GM12878 (cell line): ENCODE results near the gene DUSP7. TPM values are rescaled to one million over a fixed set of nuclear protein-coding genes. Genes with fewer than 3 reads are reported as not detected.

Experiments
- ATAC-seq: fragments of 200-7000 bp; cut with Tn5 transposase; 3 replicates; pipeline ENCODE4 v1.9.1; 2020; ENCODE audit warnings: mild to moderate bottlenecking, moderate library complexity
- BruUV-seq: library from RNA; stranded (reverse); fragments of 400-500 nt; replicated peaks from 2 replicates; lab custom pipeline; 2021; lab: Mats Ljungman, UMichigan
- CTCF ChIA-PET: fragments of 300-600 bp; sonication (Branson Sonifier 250); formaldehyde crosslinking; extraction: SDS; loops from one replicate; lab custom pipeline; 2021; ENCODE audit warnings: inconsistent platforms; lab: Yijun Ruan, JAX
- POLR2A ChIA-PET: fragments of 350-600 bp; formaldehyde crosslinking; extraction: SDS; loops from one replicate; lab custom pipeline; 2021; ENCODE audit warnings: inconsistent platforms; lab: Charles Lee
- RAD21 ChIA-PET: fragments of 300-600 bp; sonication (Branson Sonifier 250); formaldehyde crosslinking; loops from one replicate; lab custom pipeline; 2023; ENCODE audit warnings: antibody characterized with exemption; ENCODE audit not compliant: unreplicated experiment; lab: Charles Lee
- SMC1A ChIA-PET: fragments of 300-600 bp; sonication (Branson Sonifier 250); formaldehyde crosslinking; loops from one replicate; lab custom pipeline; 2023; ENCODE audit not compliant: unreplicated experiment, uncharacterized antibody; lab: Charles Lee
- DNase-seq: peaks from one replicate; pipeline ENCODE4 v3.0.0-alpha.2; 2011; ENCODE audit warnings: low read depth, low spot score
- FAIRE-seq: peaks from 3 replicates; lab custom pipeline; 2011; peaks lifted over from hg19 to GRCh38; lab: Jason Lieb, UNC
- H2AFZ ChIP-seq: 2 replicates; pipeline ENCODE4 v1.6.0; 2011; ENCODE audit warnings: low read depth, low read length, control low read depth; ENCODE audit not compliant: control insufficient read depth
- H3K27ac ChIP-seq: 2 replicates; pipeline ENCODE4 v1.5.1; 2011; ENCODE audit warnings: control low read depth; ENCODE audit not compliant: control insufficient read depth, insufficient read depth
- H3K27me3 ChIP-seq, 2 experiments: replicated peaks in 1 of 2; 2 replicates each; pipeline versions ENCODE4 v1.6.0 to v1.6.1; 2011; ENCODE audit warnings: low read length in 1 of 2; ENCODE audit not compliant: control insufficient read depth in 2 of 2, insufficient read depth in 2 of 2
- H3K36me3 ChIP-seq, 2 experiments: 2 replicates each; pipeline ENCODE4 v1.5.1; 2011; ENCODE audit warnings: low read length in 1 of 2; ENCODE audit not compliant: control insufficient read depth in 2 of 2, insufficient read depth in 2 of 2
- H3K4me1 ChIP-seq: 2 replicates; pipeline ENCODE4 v1.6.1; 2011; ENCODE audit warnings: mild to moderate bottlenecking, low read length, moderate library complexity, mixed read lengths; ENCODE audit not compliant: control insufficient read depth, insufficient read depth
- H3K4me2 ChIP-seq: 2 replicates; pipeline ENCODE4 v1.6.0; 2011; ENCODE audit warnings: control low read depth; ENCODE audit not compliant: control insufficient read depth, insufficient read depth
- H3K4me3 ChIP-seq: fragments of 200-600 bp; sonication (generic); 2 replicates; pipeline ENCODE4 v1.5.1; 2016
- H3K79me2 ChIP-seq: 2 replicates; pipeline ENCODE4 v1.6.0; 2011; ENCODE audit warnings: low read length; ENCODE audit not compliant: control insufficient read depth, insufficient read depth
- H3K9ac ChIP-seq: 2 replicates; pipeline ENCODE4 v1.8.0; 2011; ENCODE audit warnings: low read length, control low read depth, mixed read lengths; ENCODE audit not compliant: control insufficient read depth, insufficient read depth
- H3K9me3 ChIP-seq: replicated peaks from 3 replicates; pipeline ENCODE4 v1.5.1; 2011; ENCODE audit warnings: mild to moderate bottlenecking, low read length; ENCODE audit not compliant: control insufficient read depth, insufficient read depth
- H4K20me1 ChIP-seq: 2 replicates; pipeline ENCODE4 v1.6.0; 2011; ENCODE audit not compliant: control insufficient read depth, insufficient read depth
- IRF4 ChIP-seq: IDR thresholded peaks from 2 replicates; pipeline ENCODE4 v1.6.1; 2011; ENCODE audit warnings: low read depth, low read length
- MEF2A ChIP-seq: IDR thresholded peaks from 2 replicates; pipeline ENCODE4 v1.6.1; 2011; ENCODE audit warnings: low read depth, mild to moderate bottlenecking, low read length, moderate library complexity; ENCODE audit not compliant: insufficient read depth
- MYC ChIP-seq: IDR thresholded peaks from 2 replicates; pipeline ENCODE4 v1.6.1; 2011; ENCODE audit warnings: mild to moderate bottlenecking, low read length, moderate library complexity, inconsistent platforms; ENCODE audit not compliant: insufficient read depth, insufficient replicate concordance, insufficient read length, severe bottlenecking
- SKIL ChIP-seq: fragments of 450-650 bp; IDR thresholded peaks from 2 replicates; pipeline ENCODE4 v1.6.1; 2017; ENCODE audit warnings: mild to moderate bottlenecking, low read depth, inconsistent platforms; ENCODE audit not compliant: poor library complexity, severe bottlenecking
- SRF ChIP-seq, 2 experiments: IDR thresholded peaks; 2 replicates each; pipeline ENCODE4 v1.6.1; 2011; ENCODE audit warnings: low read depth in 2 of 2, low read length in 2 of 2, mild to moderate bottlenecking in 1 of 2, moderate library complexity in 1 of 2
- WGBS: methylation state at CpG from one replicate; pipeline ENCODE4 v1.1.6; 2016; ENCODE audit warnings: low lambda C conversion rate; ENCODE audit not compliant: insufficient replicate concordance, insufficient coverage; ENCODE audit errors: missing lambda C conversion rate; 5-methylcytosine and 5-hydroxymethylcytosine counted together
- in situ Hi-C: fragments of 300-500 bp; cut with MboI; formaldehyde crosslinking; loops from 9 replicates; pipeline ENCODE4 v1.14.3; 2018; ENCODE audit warnings: mixed read lengths
- intact Hi-C: fragments of 100-400 bp; cut with micrococcal nuclease; formaldehyde crosslinking; loops from one replicate; pipeline ENCODE4 v1.14.2; 2022; ENCODE audit not compliant: unreplicated experiment
- polyA plus RNA-seq, 11 experiments: library from polyadenylated mRNA; depleted of rRNA in 4 of 11; unstranded in 6 of 11; stranded (reverse) in 5 of 11; fragments of >200 nt; fragmentation: Nextera tagmentation in 4 of 11; fragmentation: Illumina TruSeq in 1 of 11; extraction: Ambion mirVana in 4 of 11; extraction: Trizol in 1 of 11; gene quantifications; 1 replicate in 1 of 11; 2 replicates in 10 of 11; pipeline versions ENCODE4 v1.2.1 to v1.2.3, GENCODE V29; 2011 to 2016; ENCODE audit warnings: inconsistent platforms in 2 of 11, missing spikeins in 2 of 11, low read depth in 1 of 11
- total RNA-seq, 4 experiments: library from RNA; depleted of rRNA in 3 of 4; stranded (reverse); fragments of >200 nt in 3 of 4; fragmentation: Illumina TruSeq in 1 of 4; extraction: Trizol in 1 of 4; gene quantifications; 2 replicates each; pipeline versions ENCODE4 v1.2.1 to v1.2.3, GENCODE V29; 2013 to 2021
- TF ChIP-seq, protein P1 (sequence below): fragments of 450-650 bp; formaldehyde crosslinking; IDR thresholded peaks from 2 replicates; pipeline ENCODE4 v1.5.0; 2022; ENCODE audit warnings: mild to moderate bottlenecking, missing genetic modification characterization

DUSP7 gene
- total and polyA plus RNA-seq, 10 of the 15 experiments (the other 5 are each of a cell fraction or from before 2014, with no cell fraction given), result 0.73 to 17.0 (median 7.9) TPM

DNA sequence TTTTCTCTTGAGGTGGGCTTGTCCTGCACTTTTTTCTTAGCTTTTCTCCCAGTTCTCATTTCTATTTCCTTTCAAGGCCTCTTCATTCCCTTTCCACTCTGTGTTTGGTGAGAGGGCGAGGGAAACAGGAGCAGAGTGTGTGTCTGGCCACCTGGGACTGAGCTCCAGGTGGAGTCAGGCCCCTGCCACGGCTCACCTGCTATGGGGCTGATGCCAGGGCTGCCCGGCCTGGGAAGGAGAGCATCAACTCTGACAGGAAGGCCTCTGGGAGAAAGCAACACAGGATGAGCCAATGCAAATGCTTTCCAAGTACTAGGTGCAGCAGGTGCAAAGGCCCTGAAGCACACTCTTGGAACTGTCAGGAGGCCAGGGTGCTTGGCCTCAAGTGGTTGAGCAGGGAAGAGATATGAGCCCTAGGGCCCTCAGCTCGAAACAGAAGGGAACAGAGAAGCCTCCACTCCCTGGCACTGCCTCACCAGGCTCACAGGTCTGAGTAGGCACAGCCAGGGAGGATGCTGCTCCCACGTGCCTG lies 27.3 kb upstream of the DUSP7 start (continued):
- TF ChIP-seq, protein P1, sequence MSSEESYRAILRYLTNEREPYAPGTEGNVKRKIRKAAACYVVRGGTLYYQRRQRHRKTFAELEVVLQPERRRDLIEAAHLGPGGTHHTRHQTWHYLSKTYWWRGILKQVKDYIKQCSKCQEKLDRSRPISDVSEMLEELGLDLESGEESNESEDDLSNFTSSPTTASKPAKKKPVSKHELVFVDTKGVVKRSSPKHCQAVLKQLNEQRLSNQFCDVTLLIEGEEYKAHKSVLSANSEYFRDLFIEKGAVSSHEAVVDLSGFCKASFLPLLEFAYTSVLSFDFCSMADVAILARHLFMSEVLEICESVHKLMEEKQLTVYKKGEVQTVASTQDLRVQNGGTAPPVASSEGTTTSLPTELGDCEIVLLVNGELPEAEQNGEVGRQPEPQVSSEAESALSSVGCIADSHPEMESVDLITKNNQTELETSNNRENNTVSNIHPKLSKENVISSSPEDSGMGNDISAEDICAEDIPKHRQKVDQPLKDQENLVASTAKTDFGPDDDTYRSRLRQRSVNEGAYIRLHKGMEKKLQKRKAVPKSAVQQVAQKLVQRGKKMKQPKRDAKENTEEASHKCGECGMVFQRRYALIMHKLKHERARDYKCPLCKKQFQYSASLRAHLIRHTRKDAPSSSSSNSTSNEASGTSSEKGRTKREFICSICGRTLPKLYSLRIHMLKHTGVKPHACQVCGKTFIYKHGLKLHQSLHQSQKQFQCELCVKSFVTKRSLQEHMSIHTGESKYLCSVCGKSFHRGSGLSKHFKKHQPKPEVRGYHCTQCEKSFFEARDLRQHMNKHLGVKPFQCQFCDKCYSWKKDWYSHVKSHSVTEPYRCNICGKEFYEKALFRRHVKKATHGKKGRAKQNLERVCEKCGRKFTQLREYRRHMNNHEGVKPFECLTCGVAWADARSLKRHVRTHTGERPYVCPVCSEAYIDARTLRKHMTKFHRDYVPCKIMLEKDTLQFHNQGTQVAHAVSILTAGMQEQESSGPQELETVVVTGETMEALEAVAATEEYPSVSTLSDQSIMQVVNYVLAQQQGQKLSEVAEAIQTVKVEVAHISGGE (CRISPR knock-in tag), result no peak
- TF ChIP-seq SKIL (no peak), MYC (no peak), IRF4 (no peak)

DNA sequence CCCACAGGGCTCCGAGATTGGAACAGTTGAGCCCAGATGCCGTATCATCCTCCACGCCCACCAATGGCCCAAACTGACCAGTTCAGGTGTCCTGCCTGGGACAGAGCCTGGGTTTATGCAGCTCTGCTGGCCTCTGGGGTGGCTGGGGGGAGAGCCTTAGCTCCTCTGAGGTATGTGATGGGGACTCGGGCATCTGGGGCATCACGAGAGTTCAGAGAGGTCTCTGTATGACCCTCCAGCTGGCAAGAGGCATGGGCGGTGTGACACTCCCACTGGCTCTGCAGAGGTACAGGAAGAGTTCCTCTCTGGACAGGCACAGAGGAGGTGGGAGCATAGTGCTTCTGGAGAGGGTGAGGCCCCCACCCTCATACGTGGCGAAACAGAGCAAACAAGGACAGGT lies 26.6 kb upstream of the DUSP7 start:
- intact Hi-C loops, result no loop called here
- Histone ChIP-seq H3K4me3 (no peak overlapping the region), H4K20me1 (no peaks in the 10 kb centered on the region), H3K9me3 (no peaks in the 10 kb centered on the region), H3K9ac (no peak overlapping the region), H3K4me1 (peaks cover 21% of the 10 kb centered on the region), H3K4me2 (no peak overlapping the region), H3K36me3 (no peaks in the 10 kb centered on the region; a peak in 1 of 4 replicates), H3K79me2 (no peaks in the 10 kb centered on the region), H2AFZ (no peak overlapping the region), H3K27me3 (no peaks in the 10 kb centered on the region), H3K27ac (no peak overlapping the region)
- no TSS peak for BruUV-seq
- RAD21 ChIA-PET, result no interaction called here
- TF ChIP-seq MEF2A, result no peak
- TF ChIP-seq SRF (IDR thresholded peaks at IDR 0.05; ENCODE audit: low read depth in 2 of 2, low read length in 2 of 2), result no peak
- ATAC-seq, result no peak
- WGBS, result 97% methylated on average over 8 of the region's 8 CpGs
- no peak for DNase-seq
- CTCF ChIA-PET, result no interaction called here
- in situ Hi-C loops, result no loop called here
- FAIRE-seq, result no peak
- SMC1A ChIA-PET, result no interaction called here
- POLR2A ChIA-PET, result no interaction called here
